Body of pancreas (tissue), 4 donors: ENCODE measurements around the gene GRXCR2.

Experiments used
- CTCF ChIP-seq, 7 experiments: fragments of 450-650 bp in 4 of 7; fragments of 200-600 bp in 3 of 7; sonication (generic) in 3 of 7; IDR thresholded peaks; one replicate each; pipeline ENCODE4 v1.5.1; 2016 to 2019; ENCODE audit warnings: antibody characterized with exemption in 7 of 7
- POLR2A ChIP-seq, 3 donors: fragments of 450-650 bp; IDR thresholded peaks; one replicate each; pipeline ENCODE4 v1.6.1; 2016; ENCODE audit warnings: antibody characterized with exemption in 3 of 3, mild to moderate bottlenecking in 2 of 3

GRCh38 chr5:145887217-145887616, 14.4 kb upstream of the GRXCR2 start:
- peak in 2 of 7 experiments; percentile 6 to 16 for TF ChIP-seq CTCF (IDR thresholded peaks at IDR 0.05)
- TF ChIP-seq POLR2A (IDR thresholded peaks at IDR 0.05) = no peak
